HG03175 (cell line): ENCODE measurements around the gene BTBD16.

ENCODE experiments used
- ATAC-seq: cut with Tn5 transposase; IDR thresholded peaks from one replicate; pipeline ENCODE4 v1.9.1; 2021; ENCODE audit warnings: mild to moderate bottlenecking, moderate library complexity; ENCODE audit not compliant: unreplicated experiment

BTBD16 gene

GRCh38 chr10:122292376-122292775, 21.3 kb downstream of the BTBD16 start:
- no peak for ATAC-seq

GRCh38 chr10:122293156-122293960, 22.3 kb downstream of the BTBD16 start:
- no peak for ATAC-seq

- no peak for ATAC-seq
Measured at GRCh38 chr10:122293961-122294380, 22.9 kb downstream of the BTBD16 start.

DNA sequence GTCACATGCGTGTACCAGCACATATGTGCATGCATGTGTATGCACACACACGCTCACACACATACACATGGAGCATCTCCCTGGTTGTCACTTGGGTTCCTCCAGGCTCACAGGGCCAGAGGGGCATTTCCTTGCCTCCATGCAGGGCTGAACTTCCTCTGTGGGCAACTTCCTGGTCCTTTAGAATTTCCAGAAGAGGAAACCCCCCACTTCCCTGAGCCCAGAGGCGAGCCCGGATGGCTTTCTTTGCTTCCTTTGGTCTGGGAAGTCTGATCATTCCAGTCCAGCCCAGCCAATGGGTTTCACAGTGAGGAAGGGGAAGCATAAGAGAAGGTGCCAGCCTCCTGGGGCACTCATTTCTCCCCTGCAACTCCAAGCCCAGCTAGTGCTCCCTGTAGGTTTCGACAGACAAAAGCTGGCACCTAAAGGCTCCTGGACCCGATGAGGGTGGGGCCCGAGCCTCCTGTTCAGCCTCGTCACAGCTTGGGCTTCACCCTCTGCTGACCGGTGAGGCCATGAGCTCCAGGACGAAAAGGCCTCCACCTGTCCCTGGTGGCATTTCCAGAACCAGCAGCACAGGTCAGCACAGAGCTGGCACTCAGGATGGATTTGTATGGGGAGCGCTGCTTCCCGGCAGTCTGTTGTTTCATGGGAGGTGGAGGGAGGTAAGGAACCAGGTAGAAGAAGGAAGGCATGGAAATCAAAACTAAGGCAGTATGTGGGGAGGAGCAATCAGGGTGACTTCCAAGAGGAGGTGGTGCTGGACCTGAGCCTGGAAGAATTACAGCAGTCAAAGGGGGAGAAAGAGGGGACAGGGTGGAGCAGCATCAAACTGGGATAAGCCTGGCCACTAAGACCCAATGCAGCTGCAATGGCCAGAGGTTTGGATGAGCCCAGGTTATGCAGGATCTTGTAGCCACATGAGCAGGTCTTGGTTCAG, 23.7 kb downstream of the BTBD16 start:
- ATAC-seq, result no peak

GRCh38 chr10:122295451-122295809, 24.3 kb downstream of the BTBD16 start:
- ATAC-seq, result no peak

- no peak for ATAC-seq
Measured at GRCh38 chr10:122296363-122297120, 25.4 kb downstream of the BTBD16 start.

DNA sequence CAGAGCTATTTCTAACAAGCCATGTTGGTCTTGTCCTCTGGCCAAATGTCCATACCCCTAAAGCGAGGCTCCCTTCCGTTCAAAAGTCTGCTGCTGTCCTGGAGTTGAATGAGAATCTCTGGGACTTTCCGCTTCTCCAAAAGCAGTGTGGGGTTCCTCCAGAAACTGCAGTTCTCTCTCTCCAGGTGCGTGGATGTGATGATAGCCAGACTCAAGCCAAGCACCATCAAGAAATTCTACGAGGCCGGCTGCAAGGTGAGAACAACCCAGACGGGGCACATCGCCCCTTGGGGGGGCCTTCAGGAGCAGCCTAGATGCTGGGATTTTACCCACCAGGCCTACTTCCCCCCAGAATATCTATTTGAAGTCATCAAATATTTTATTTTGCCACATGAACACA, 26.5 kb downstream of the BTBD16 start:
- no peak for ATAC-seq

DNA sequence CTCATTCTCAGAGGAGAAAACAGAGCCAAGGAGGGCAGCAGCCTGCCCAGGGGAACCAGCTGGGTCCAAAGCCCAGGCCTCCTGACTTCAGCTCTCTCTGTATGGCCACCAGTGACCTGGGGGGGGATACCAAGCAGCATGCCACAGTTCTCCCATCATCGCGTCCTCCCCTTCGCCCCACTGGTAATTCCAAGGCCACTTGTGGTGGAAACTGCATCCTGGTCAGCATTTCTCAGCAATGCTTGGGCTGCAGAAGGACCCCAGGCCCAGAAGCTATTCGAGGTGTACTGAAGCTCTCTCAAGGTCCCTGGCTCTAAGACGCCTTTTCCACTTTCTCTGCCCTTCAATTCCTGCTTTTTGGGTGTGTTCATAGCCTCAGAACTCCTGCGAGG, 27.1 kb downstream of the BTBD16 start:
- no peak for ATAC-seq

DNA sequence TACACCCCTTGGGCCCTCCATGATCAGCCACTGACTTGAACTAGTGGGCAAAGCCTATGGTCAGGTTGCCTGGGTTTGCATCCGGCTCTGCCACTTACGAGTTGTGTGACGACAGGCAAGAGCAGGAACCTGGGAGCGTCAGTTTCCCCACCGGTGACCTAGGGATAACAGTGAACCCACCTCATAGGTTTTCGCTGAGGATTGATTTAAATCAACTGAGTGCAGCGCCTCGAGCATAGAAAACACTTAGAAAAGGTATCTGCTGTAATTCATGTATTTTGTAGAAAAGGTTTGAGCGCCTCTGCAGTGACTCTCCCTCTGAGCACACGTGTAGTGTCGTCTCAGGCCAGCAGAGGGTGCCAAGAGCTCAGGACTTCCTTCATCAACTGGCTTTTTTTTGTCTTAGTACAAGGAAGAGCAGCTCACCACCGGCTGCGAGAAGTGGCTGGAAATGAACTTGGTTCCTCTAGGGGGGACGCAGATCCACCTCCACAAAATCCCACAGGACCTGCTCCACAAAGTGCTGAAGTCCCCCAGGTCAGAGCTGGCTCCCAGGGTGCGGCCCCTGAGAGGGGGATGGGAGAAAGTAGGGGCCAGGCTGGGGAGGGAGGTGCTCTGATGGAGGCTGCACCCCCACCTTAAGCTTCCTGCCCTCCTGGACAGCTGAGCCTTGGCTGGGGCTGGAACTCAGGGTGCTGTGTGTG, 27.7 kb downstream of the BTBD16 start:
- peak; percentile 76 for ATAC-seq

- no peak for ATAC-seq
Measured at GRCh38 chr10:122299423-122300075, 28.5 kb downstream of the BTBD16 start.

- ATAC-seq, result no peak
Measured at GRCh38 chr10:122301055-122301810, 30.1 kb downstream of the BTBD16 start.

GRCh38 chr10:122301811-122302115, 30.7 kb downstream of the BTBD16 start:
- no peak for ATAC-seq

DNA sequence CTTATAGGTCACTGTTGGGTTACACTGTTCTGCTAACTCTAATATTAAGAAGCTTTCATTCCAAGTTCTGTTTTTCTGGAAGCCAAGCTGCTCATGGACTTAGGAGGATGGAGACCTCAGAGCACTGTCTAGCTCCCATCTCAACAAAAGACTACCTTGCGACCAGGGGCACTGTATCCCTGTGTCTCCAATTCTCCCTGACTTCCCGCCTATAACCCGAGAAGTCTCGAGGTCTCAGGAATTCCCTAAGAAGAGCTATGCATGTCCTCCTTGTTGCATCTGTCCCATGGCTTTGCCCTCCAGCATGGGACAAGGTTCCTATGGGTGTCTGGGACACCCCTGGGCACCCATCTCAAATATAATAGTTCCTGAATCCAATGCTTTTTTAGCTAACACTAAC, 31.2 kb downstream of the BTBD16 start:
- ATAC-seq, result no peak

DNA sequence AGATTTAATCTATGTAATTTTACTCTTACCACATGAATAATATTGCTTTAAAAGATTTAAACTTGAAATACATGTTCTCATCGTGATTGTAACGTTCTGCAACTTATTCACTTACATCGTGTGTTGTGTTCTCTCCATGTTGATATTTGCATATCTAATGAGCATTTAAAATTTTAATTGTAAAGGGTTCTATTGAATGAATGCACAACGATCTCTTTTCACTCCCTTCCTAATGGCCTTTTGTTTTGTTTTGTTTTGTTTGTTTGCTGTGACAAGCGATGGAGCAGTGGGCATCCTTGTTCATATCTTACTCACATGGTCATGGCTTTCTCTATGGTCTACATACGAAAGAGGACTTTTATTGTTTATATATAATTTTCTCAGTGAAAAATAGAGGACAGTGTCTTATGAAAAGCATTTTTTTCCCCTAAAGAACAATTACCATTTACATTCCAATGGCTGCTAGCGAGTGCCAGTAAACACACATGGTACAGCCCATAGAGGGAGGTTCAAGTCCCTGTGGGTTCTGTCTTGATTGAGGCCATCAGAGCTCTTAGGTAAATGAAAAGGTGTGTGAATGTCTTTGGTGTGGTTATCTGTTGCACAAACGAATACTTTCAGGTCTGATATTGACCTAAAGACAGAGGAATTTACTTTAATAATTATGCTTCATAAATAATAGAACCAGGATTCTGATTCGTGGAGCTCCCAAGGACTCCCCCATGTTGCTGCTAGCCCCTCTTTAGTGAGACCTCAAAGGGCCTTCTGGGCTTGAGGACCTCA, 32.4 kb downstream of the BTBD16 start:
- ATAC-seq, result no peak

GRCh38 chr10:122304054-122304579, 33.0 kb downstream of the BTBD16 start:
- no peak for ATAC-seq

- no peak for ATAC-seq
Measured at GRCh38 chr10:122306282-122306681, 35.2 kb downstream of the BTBD16 start.

GRCh38 chr10:122306744-122307143, 35.6 kb downstream of the BTBD16 start:
- no peak for ATAC-seq

DNA sequence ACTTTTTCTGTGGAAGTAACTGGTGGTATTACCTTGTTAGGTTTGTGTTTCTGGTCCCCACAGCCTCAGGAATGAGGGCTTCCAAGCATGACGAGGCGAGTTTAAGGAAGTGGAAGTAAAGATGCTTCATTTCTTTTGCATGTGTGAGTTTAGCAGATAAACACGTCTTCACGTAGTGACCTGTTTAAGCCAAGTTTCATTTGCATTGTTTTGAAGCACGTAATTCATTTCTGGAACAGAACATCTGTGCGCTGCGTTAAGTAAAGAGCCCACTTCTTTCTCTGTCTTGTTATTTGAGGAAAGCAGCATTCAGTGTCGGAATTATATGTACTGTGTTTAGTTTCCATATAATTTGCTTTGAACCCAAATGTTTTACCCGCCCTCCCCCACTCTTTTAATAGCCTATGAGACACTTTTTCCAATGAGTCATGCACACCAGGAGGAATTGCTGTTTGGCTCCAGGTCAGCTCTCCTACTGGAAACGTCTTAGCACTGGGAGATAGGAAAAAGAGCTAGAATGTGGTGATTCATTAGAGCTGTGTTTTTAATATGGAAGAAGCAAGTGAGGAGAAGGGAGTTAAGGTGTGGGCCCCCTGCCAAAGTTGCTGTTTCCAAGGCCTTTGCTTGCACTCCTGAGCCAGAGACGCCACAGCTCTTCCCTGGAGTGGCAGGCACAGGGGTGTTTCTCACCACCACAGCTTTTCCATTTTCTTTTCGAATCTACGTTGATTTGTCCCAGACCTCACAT, 36.7 kb downstream of the BTBD16 start:
- no peak for ATAC-seq
